ENCODE results near the gene KMO.

- TF ChIP-seq CTCF (IDR thresholded peaks at IDR 0.05; ENCODE audit: insufficient read depth, low read length, poor library complexity, severe bottlenecking) (no peak), EZH2phosphoT487 (conservative IDR thresholded peaks at IDR 0.05; ENCODE audit: low read length) (no peak)
These were observed 60.2 kb downstream of the KMO start for GRCh38 chr1:241592273-241592958.

Measured in SU-DHL-6 (cell line).